ENCODE measurements around the gene TEX30. TPM values are rescaled to one million over a fixed set of nuclear protein-coding genes. Genes with fewer than 3 reads are reported as not detected.

TEX30 gene
- polyA plus RNA-seq, 2 donors: 10.3 to 15.7 TPM

- WGBS, 2 donors: 96 to 97% methylated on average over 3 of the region's 3 CpGs
- peaks cover 0 to 2% of the 10 kb centered on the region in 2 donors for H3K4me1 ChIP-seq (ENCODE audit: control insufficient read depth in 2 of 2, insufficient read depth in 2 of 2, low read length in 1 of 2)
- no peak overlapping the region for H3K4me3 ChIP-seq (ENCODE audit: low read depth in 1 of 2, low read length in 2 of 2)
- peaks cover 0 to 1% of the 10 kb centered on the region in 2 donors for H3K9me3 ChIP-seq (ENCODE audit: control insufficient read depth in 2 of 2, insufficient read depth in 1 of 2, low read depth in 1 of 2, low read length in 1 of 2)
- H3K36me3 ChIP-seq (ENCODE audit: control insufficient read depth in 2 of 2, insufficient read depth in 2 of 2, low read length in 1 of 2): no peaks in the 10 kb centered on the region
- no peak overlapping the region for H3K27ac ChIP-seq (ENCODE audit: low read depth in 2 of 2, low read length in 1 of 2)
- no peaks in the 10 kb centered on the region for H3K27me3 ChIP-seq (ENCODE audit: control insufficient read depth in 1 of 2, insufficient read depth in 2 of 2, low read length in 2 of 2)
Measured at GRCh38 chr13:102805680-102806079, 32.1 kb upstream of the TEX30 start.

- no peaks in the 10 kb centered on the region for H3K36me3 ChIP-seq (ENCODE audit: control insufficient read depth in 2 of 2, insufficient read depth in 2 of 2, low read length in 1 of 2)
- 1 to 2% methylated on average over 79 to 81 of the region's 81 CpGs for WGBS, 2 donors
- no peaks in the 10 kb centered on the region for H3K9me3 ChIP-seq (ENCODE audit: control insufficient read depth in 2 of 2, insufficient read depth in 1 of 2, low read depth in 1 of 2, low read length in 1 of 2)
- H3K27ac ChIP-seq (ENCODE audit: low read depth in 2 of 2, low read length in 1 of 2): peak overlapping the region; percentile 58 to 73
- H3K27me3 ChIP-seq (ENCODE audit: control insufficient read depth in 1 of 2, insufficient read depth in 2 of 2, low read length in 2 of 2): no peaks in the 10 kb centered on the region
- H3K4me3 ChIP-seq (ENCODE audit: low read depth in 1 of 2, low read length in 2 of 2): peak overlapping the region; percentile 59 to 76
- H3K4me1 ChIP-seq (ENCODE audit: control insufficient read depth in 2 of 2, insufficient read depth in 2 of 2, low read length in 1 of 2): peaks cover 0 to 2% of the 10 kb centered on the region in 2 donors
Measured at GRCh38 chr13:102800145-102801041, 26.8 kb upstream of the TEX30 start.

- WGBS, 2 donors: 0 to 1% methylated on average over 59 to 69 of the region's 69 CpGs
- H3K36me3 ChIP-seq (ENCODE audit: control insufficient read depth in 2 of 2, insufficient read depth in 2 of 2, low read length in 1 of 2): no peaks in the 10 kb centered on the region
Measured at GRCh38 chr13:102799426-102800144, 26.0 kb upstream of the TEX30 start.

GRCh38 chr13:102798581-102799425 lies 25.2 kb upstream of the TEX30 start, which contains the start of the genes BIVM and POGLUT2:
BIVM (plus strand) TSS chr13:102799119; CDS start chr13:102807268, 8,149 bp downstream.
POGLUT2 (minus strand) TSS chr13:102798976; CDS start chr13:102798670, 306 bp downstream.
- Histone ChIP-seq H3K4me3 (ENCODE audit: low read depth in 1 of 2, low read length in 2 of 2) (peak within 1 kb of the TSS; percentile 59 to 76), H3K27ac (ENCODE audit: low read depth in 2 of 2, low read length in 1 of 2) (peak within 1 kb of the TSS; percentile 58 to 73), H3K4me1 (ENCODE audit: control insufficient read depth in 2 of 2, insufficient read depth in 2 of 2, low read length in 1 of 2) (peaks cover 0 to 2% of the 10 kb centered on the region in 2 donors), H3K9me3 (ENCODE audit: control insufficient read depth in 2 of 2, insufficient read depth in 1 of 2, low read depth in 1 of 2, low read length in 1 of 2) (no peaks in the 10 kb centered on the region), H3K27me3 (ENCODE audit: control insufficient read depth in 1 of 2, insufficient read depth in 2 of 2, low read length in 2 of 2) (no peaks in the 10 kb centered on the region), H3K36me3 (ENCODE audit: control insufficient read depth in 2 of 2, insufficient read depth in 2 of 2, low read length in 1 of 2) (no peaks in the 10 kb centered on the region)
- WGBS, 2 donors: 0% methylated on average over 70 to 72 of the region's 72 CpGs

More at GRCh38 chr13:102799426-102800144, 26.0 kb upstream of the TEX30 start:
- peaks cover 0 to 2% of the 10 kb centered on the region in 2 donors for H3K4me1 ChIP-seq (ENCODE audit: control insufficient read depth in 2 of 2, insufficient read depth in 2 of 2, low read length in 1 of 2)
- peak overlapping the region; percentile 58 to 73 for H3K27ac ChIP-seq (ENCODE audit: low read depth in 2 of 2, low read length in 1 of 2)
- H3K4me3 ChIP-seq (ENCODE audit: low read depth in 1 of 2, low read length in 2 of 2): peak overlapping the region; percentile 59 to 76
- no peaks in the 10 kb centered on the region for H3K27me3 ChIP-seq (ENCODE audit: control insufficient read depth in 1 of 2, insufficient read depth in 2 of 2, low read length in 2 of 2)
- H3K9me3 ChIP-seq (ENCODE audit: control insufficient read depth in 2 of 2, insufficient read depth in 1 of 2, low read depth in 1 of 2, low read length in 1 of 2): no peaks in the 10 kb centered on the region

GRCh38 chr13:102793611-102794355 lies 20.2 kb upstream of the TEX30 start:
- Histone ChIP-seq H3K4me1 (ENCODE audit: control insufficient read depth in 2 of 2, insufficient read depth in 2 of 2, low read length in 1 of 2) (no peaks in the 10 kb centered on the region), H3K4me3 (ENCODE audit: low read depth in 1 of 2, low read length in 2 of 2) (no peak overlapping the region), H3K9me3 (ENCODE audit: control insufficient read depth in 2 of 2, insufficient read depth in 1 of 2, low read depth in 1 of 2, low read length in 1 of 2) (no peaks in the 10 kb centered on the region), H3K27ac (ENCODE audit: low read depth in 2 of 2, low read length in 1 of 2) (no peak overlapping the region), H3K36me3 (ENCODE audit: control insufficient read depth in 2 of 2, insufficient read depth in 2 of 2, low read length in 1 of 2) (no peaks in the 10 kb centered on the region), H3K27me3 (ENCODE audit: control insufficient read depth in 1 of 2, insufficient read depth in 2 of 2, low read length in 2 of 2) (no peaks in the 10 kb centered on the region)
- 90 to 92% methylated on average over 9 of the region's 9 CpGs for WGBS, 2 donors

GRCh38 chr13:102792396-102792795 lies 18.8 kb upstream of the TEX30 start:
- H3K36me3 ChIP-seq (ENCODE audit: control insufficient read depth in 2 of 2, insufficient read depth in 2 of 2, low read length in 1 of 2): no peaks in the 10 kb centered on the region
- no peak overlapping the region for H3K4me3 ChIP-seq (ENCODE audit: low read depth in 1 of 2, low read length in 2 of 2)
- no peaks in the 10 kb centered on the region for H3K4me1 ChIP-seq (ENCODE audit: control insufficient read depth in 2 of 2, insufficient read depth in 2 of 2, low read length in 1 of 2)
- no peaks in the 10 kb centered on the region for H3K27me3 ChIP-seq (ENCODE audit: control insufficient read depth in 1 of 2, insufficient read depth in 2 of 2, low read length in 2 of 2)
- 61 to 80% methylated on average over 1 of the region's 1 CpG for WGBS, 2 donors
- H3K9me3 ChIP-seq (ENCODE audit: control insufficient read depth in 2 of 2, insufficient read depth in 1 of 2, low read depth in 1 of 2, low read length in 1 of 2): no peaks in the 10 kb centered on the region
- H3K27ac ChIP-seq (ENCODE audit: low read depth in 2 of 2, low read length in 1 of 2): no peak overlapping the region

GRCh38 chr13:102788683-102789082 lies 15.1 kb upstream of the TEX30 start:
- H3K9me3 ChIP-seq (ENCODE audit: control insufficient read depth in 2 of 2, insufficient read depth in 1 of 2, low read depth in 1 of 2, low read length in 1 of 2): no peaks in the 10 kb centered on the region
- no peaks in the 10 kb centered on the region for H3K36me3 ChIP-seq (ENCODE audit: control insufficient read depth in 2 of 2, insufficient read depth in 2 of 2, low read length in 1 of 2)
- no peak overlapping the region for H3K4me3 ChIP-seq (ENCODE audit: low read depth in 1 of 2, low read length in 2 of 2)
- no peak overlapping the region for H3K27ac ChIP-seq (ENCODE audit: low read depth in 2 of 2, low read length in 1 of 2)
- H3K27me3 ChIP-seq (ENCODE audit: control insufficient read depth in 1 of 2, insufficient read depth in 2 of 2, low read length in 2 of 2): no peaks in the 10 kb centered on the region
- H3K4me1 ChIP-seq (ENCODE audit: control insufficient read depth in 2 of 2, insufficient read depth in 2 of 2, low read length in 1 of 2): no peaks in the 10 kb centered on the region
- WGBS, 2 donors: 92 to 96% methylated on average over 8 of the region's 8 CpGs

- Histone ChIP-seq H3K27ac (ENCODE audit: low read depth in 2 of 2, low read length in 1 of 2) (no peak overlapping the region), H3K4me3 (ENCODE audit: low read depth in 1 of 2, low read length in 2 of 2) (no peak overlapping the region), H3K27me3 (ENCODE audit: control insufficient read depth in 1 of 2, insufficient read depth in 2 of 2, low read length in 2 of 2) (no peaks in the 10 kb centered on the region), H3K4me1 (ENCODE audit: control insufficient read depth in 2 of 2, insufficient read depth in 2 of 2, low read length in 1 of 2) (no peaks in the 10 kb centered on the region), H3K36me3 (ENCODE audit: control insufficient read depth in 2 of 2, insufficient read depth in 2 of 2, low read length in 1 of 2) (no peaks in the 10 kb centered on the region), H3K9me3 (ENCODE audit: control insufficient read depth in 2 of 2, insufficient read depth in 1 of 2, low read depth in 1 of 2, low read length in 1 of 2) (no peaks in the 10 kb centered on the region)
- WGBS, 2 donors: 86 to 90% methylated on average over 3 of the region's 3 CpGs
Measured at GRCh38 chr13:102784483-102784882, 10.9 kb upstream of the TEX30 start.

All from esophagus (tissue), 2 donors.